ENCODE data around the gene SMIM23. TPM values are rescaled to one million over a fixed set of nuclear protein-coding genes. Genes with fewer than 3 reads are reported as not detected.

The SMIM23 gene
- total and polyA plus RNA-seq, 2 donors (not counting 1 experiment from before 2014, with no cell fraction given) = not detected

GRCh38 chr5:171749365-171749764 is 36.3 kb upstream of the SMIM23 start:
- H3K4me2 ChIP-seq (replicated peaks; ENCODE audit: low read depth, low read length, poor library complexity, severe bottlenecking) = no peak overlapping the region
- H2AFZ ChIP-seq (ENCODE audit: insufficient read depth, low read depth, low read length, poor library complexity, severe bottlenecking) = no peak overlapping the region
- no peaks in the 10 kb centered on the region for H3K4me1 ChIP-seq (ENCODE audit: control insufficient read depth in 2 of 2, insufficient read depth in 2 of 2, low read length in 2 of 2)
- H3K27ac ChIP-seq (ENCODE audit: low read length in 2 of 2) = no peak overlapping the region
- H3K4me1 Mint-ChIP-seq = no peaks in the 10 kb centered on the region
- ATAC-seq (ENCODE audit: low read depth) (no peak), DNase-seq (no peak)
- intact Hi-C loops (cut with micrococcal nuclease) = no loop called here
- ChIA-PET CTCF (no interaction called here), POLR2A (no interaction called here)
- H3K9me3 Mint-ChIP-seq (ENCODE audit: insufficient read depth) = no peaks in the 10 kb centered on the region
- H3K4me3 ChIP-seq (ENCODE audit: control extremely low read depth in 1 of 5, extremely low read depth in 1 of 5, insufficient read depth in 1 of 5, low read depth in 2 of 5, low read length in 4 of 5) = no peak overlapping the region
- H4K20me1 ChIP-seq (ENCODE audit: control insufficient read depth, insufficient read depth, low read length, poor library complexity, severe bottlenecking) = no peaks in the 10 kb centered on the region
- H3K9ac ChIP-seq (ENCODE audit: low read length) = no peak overlapping the region
- no peak overlapping the region for H3K4me3 Mint-ChIP-seq
- no peak overlapping the region for H3K27ac Mint-ChIP-seq
- H3K9me3 ChIP-seq (ENCODE audit: control extremely low read depth in 1 of 3, control insufficient read depth in 2 of 3, insufficient read depth in 1 of 3, low read length in 2 of 3) = no peaks in the 10 kb centered on the region
- no peaks in the 10 kb centered on the region for H3K79me2 ChIP-seq (ENCODE audit: control insufficient read depth, insufficient read depth, low read length)
- no peaks in the 10 kb centered on the region for H3K27me3 ChIP-seq (replicated peaks in 1 of 4; ENCODE audit: control extremely low read depth in 1 of 4, control insufficient read depth in 3 of 4, insufficient read depth in 4 of 4, low read length in 3 of 4)
- WGBS (ENCODE audit: insufficient coverage) = 91% methylated on average over 3 of the region's 3 CpGs
- no peak for TF ChIP-seq CTCF (IDR thresholded peaks at IDR 0.05)
- TF ChIP-seq EZH2 (IDR thresholded peaks at IDR 0.05; ENCODE audit: borderline replicate concordance, insufficient read depth, low read depth, low read length, poor library complexity, severe bottlenecking) = no peak
- H3K36me3 ChIP-seq (replicated peaks in 1 of 2; ENCODE audit: control extremely low read depth in 1 of 2, control insufficient read depth in 1 of 2, extremely low read depth in 1 of 2, insufficient read depth in 2 of 2, low read length in 1 of 2) = no peaks in the 10 kb centered on the region
- H3K27me3 Mint-ChIP-seq = peaks cover 6% of the 10 kb centered on the region

GRCh38 chr5:171750311-171750788 is 35.3 kb upstream of the SMIM23 start:
- no peak overlapping the region for H3K27ac Mint-ChIP-seq
- H3K4me3 Mint-ChIP-seq = no peak overlapping the region
- H3K9me3 ChIP-seq (ENCODE audit: control extremely low read depth in 1 of 3, control insufficient read depth in 2 of 3, insufficient read depth in 1 of 3, low read length in 2 of 3) = no peaks in the 10 kb centered on the region
- ATAC-seq (ENCODE audit: low read depth) (no peak), DNase-seq (no peak)
- intact Hi-C loops (cut with micrococcal nuclease) = no loop called here
- no peaks in the 10 kb centered on the region for H3K4me1 ChIP-seq (ENCODE audit: control insufficient read depth in 2 of 2, insufficient read depth in 2 of 2, low read length in 2 of 2)
- no peak overlapping the region for H3K9ac ChIP-seq (ENCODE audit: low read length)
- no peak overlapping the region for H3K4me2 ChIP-seq (replicated peaks; ENCODE audit: low read depth, low read length, poor library complexity, severe bottlenecking)
- no peaks in the 10 kb centered on the region for H3K27me3 ChIP-seq (replicated peaks in 1 of 4; ENCODE audit: control extremely low read depth in 1 of 4, control insufficient read depth in 3 of 4, insufficient read depth in 4 of 4, low read length in 3 of 4)
- H2AFZ ChIP-seq (ENCODE audit: insufficient read depth, low read depth, low read length, poor library complexity, severe bottlenecking) = no peak overlapping the region
- CTCF ChIA-PET = no interaction called here
- H3K4me1 Mint-ChIP-seq = no peaks in the 10 kb centered on the region
- H3K79me2 ChIP-seq (ENCODE audit: control insufficient read depth, insufficient read depth, low read length) = no peaks in the 10 kb centered on the region
- no peaks in the 10 kb centered on the region for H3K9me3 Mint-ChIP-seq (ENCODE audit: insufficient read depth)
- POLR2A ChIA-PET = no interaction called here
- H3K4me3 ChIP-seq (ENCODE audit: control extremely low read depth in 1 of 5, extremely low read depth in 1 of 5, insufficient read depth in 1 of 5, low read depth in 2 of 5, low read length in 4 of 5) = no peak overlapping the region
- H3K36me3 ChIP-seq (replicated peaks in 1 of 2; ENCODE audit: control extremely low read depth in 1 of 2, control insufficient read depth in 1 of 2, extremely low read depth in 1 of 2, insufficient read depth in 2 of 2, low read length in 1 of 2) = no peaks in the 10 kb centered on the region
- 89% methylated on average over 5 of the region's 6 CpGs for WGBS (ENCODE audit: insufficient coverage)
- peaks cover 5% of the 10 kb centered on the region for H3K27me3 Mint-ChIP-seq
- no peak for TF ChIP-seq CTCF (IDR thresholded peaks at IDR 0.05)
- TF ChIP-seq EZH2 (IDR thresholded peaks at IDR 0.05; ENCODE audit: borderline replicate concordance, insufficient read depth, low read depth, low read length, poor library complexity, severe bottlenecking) = no peak
- H4K20me1 ChIP-seq (ENCODE audit: control insufficient read depth, insufficient read depth, low read length, poor library complexity, severe bottlenecking) = no peaks in the 10 kb centered on the region
- H3K27ac ChIP-seq (ENCODE audit: low read length in 2 of 2) = no peak overlapping the region
